ENCODE results near the gene BMP7.

BMP7 gene

DNA sequence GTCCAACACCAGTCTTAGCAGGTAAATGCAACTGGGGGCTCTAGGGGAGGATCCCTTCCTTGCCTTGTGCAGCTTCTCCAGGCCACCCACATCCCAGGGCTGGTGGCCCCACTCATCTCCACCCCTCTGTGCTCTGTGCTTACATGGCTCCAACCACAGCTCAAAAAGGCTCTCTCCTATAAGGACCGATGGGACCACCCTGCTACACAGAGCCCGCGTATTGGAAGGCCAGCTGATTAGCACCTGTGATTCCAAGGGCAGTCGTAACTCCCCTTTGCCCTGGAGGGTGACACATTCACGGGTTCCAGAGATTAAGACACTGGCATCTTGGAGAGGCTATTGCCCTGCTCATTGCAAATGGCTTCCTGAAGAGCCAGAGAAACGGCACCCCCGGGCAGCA is 84.8 kb downstream of the BMP7 start:
- Histone ChIP-seq H3K9me3 (ENCODE audit: insufficient read depth, low read depth, low read length) (no peaks in the 10 kb centered on the region), H3K4me2 (ENCODE audit: low read depth, low read length, poor library complexity, severe bottlenecking) (no peak overlapping the region), H3K9ac (ENCODE audit: low read depth, low read length, poor library complexity, severe bottlenecking) (no peak overlapping the region), H4K20me1 (ENCODE audit: insufficient read depth, low read length, poor library complexity, severe bottlenecking) (no peaks in the 10 kb centered on the region), H2AFZ (ENCODE audit: low read length) (no peak overlapping the region), H3F3A (ENCODE audit: low read depth) (no peaks in the 10 kb centered on the region), H3K27me3 (ENCODE audit: insufficient read depth, low read length, poor library complexity, severe bottlenecking) (no peaks in the 10 kb centered on the region), H3K4me3 (ENCODE audit: low read length, poor library complexity, severe bottlenecking) (no peak overlapping the region), H3K4me1 (ENCODE audit: insufficient read depth, low read length, poor library complexity, severe bottlenecking) (no peaks in the 10 kb centered on the region), H3K36me3 (ENCODE audit: insufficient read depth, low read length) (no peaks in the 10 kb centered on the region), H3K9me2 (replicated peaks; ENCODE audit: low read depth, low read length) (no peaks in the 10 kb centered on the region), H3K79me2 (ENCODE audit: insufficient read depth, low read length) (no peaks in the 10 kb centered on the region)
- TF ChIP-seq, protein P1, sequence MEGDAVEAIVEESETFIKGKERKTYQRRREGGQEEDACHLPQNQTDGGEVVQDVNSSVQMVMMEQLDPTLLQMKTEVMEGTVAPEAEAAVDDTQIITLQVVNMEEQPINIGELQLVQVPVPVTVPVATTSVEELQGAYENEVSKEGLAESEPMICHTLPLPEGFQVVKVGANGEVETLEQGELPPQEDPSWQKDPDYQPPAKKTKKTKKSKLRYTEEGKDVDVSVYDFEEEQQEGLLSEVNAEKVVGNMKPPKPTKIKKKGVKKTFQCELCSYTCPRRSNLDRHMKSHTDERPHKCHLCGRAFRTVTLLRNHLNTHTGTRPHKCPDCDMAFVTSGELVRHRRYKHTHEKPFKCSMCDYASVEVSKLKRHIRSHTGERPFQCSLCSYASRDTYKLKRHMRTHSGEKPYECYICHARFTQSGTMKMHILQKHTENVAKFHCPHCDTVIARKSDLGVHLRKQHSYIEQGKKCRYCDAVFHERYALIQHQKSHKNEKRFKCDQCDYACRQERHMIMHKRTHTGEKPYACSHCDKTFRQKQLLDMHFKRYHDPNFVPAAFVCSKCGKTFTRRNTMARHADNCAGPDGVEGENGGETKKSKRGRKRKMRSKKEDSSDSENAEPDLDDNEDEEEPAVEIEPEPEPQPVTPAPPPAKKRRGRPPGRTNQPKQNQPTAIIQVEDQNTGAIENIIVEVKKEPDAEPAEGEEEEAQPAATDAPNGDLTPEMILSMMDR (conservative IDR thresholded peaks at IDR 0.05; ENCODE audit: low read length): no peak
- no peak for TF ChIP-seq EZH2phosphoT487 (IDR thresholded peaks at IDR 0.05; ENCODE audit: borderline replicate concordance)

GRCh38 chr20:57180954-57181353 is 85.5 kb downstream of the BMP7 start:
- Histone ChIP-seq H3F3A (ENCODE audit: low read depth) (no peaks in the 10 kb centered on the region), H3K79me2 (ENCODE audit: insufficient read depth, low read length) (no peaks in the 10 kb centered on the region), H3K4me3 (ENCODE audit: low read length, poor library complexity, severe bottlenecking) (no peak overlapping the region), H3K4me1 (ENCODE audit: insufficient read depth, low read length, poor library complexity, severe bottlenecking) (no peaks in the 10 kb centered on the region), H3K4me2 (ENCODE audit: low read depth, low read length, poor library complexity, severe bottlenecking) (no peak overlapping the region), H3K9me2 (replicated peaks; ENCODE audit: low read depth, low read length) (no peaks in the 10 kb centered on the region), H2AFZ (ENCODE audit: low read length) (no peak overlapping the region), H3K27me3 (ENCODE audit: insufficient read depth, low read length, poor library complexity, severe bottlenecking) (no peaks in the 10 kb centered on the region), H3K36me3 (ENCODE audit: insufficient read depth, low read length) (no peaks in the 10 kb centered on the region), H3K9ac (ENCODE audit: low read depth, low read length, poor library complexity, severe bottlenecking) (no peak overlapping the region), H3K9me3 (ENCODE audit: insufficient read depth, low read depth, low read length) (no peaks in the 10 kb centered on the region), H4K20me1 (ENCODE audit: insufficient read depth, low read length, poor library complexity, severe bottlenecking) (no peaks in the 10 kb centered on the region)
- TF ChIP-seq EZH2phosphoT487 (IDR thresholded peaks at IDR 0.05; ENCODE audit: borderline replicate concordance): no peak

DNA sequence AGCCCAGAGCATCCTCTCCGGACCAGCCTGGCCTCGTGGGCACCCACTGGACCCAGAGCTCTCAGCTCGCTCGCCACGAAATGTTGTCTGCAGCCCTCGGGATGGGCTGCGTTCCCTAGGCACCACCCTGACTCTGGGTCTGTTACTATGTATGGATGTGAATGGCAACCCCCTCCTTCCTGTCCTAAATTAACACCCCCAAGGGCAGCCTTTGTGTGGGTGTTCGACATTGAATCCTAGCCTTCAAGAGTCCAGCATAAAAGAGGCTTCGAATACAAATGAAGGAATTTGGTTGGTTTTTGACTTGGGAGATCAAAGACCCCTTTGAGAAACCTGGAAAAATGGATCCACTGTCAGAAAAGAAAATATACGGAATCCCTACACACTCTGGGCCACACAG is 86.1 kb downstream of the BMP7 start:
- Histone ChIP-seq H3F3A (ENCODE audit: low read depth) (no peaks in the 10 kb centered on the region), H3K4me1 (ENCODE audit: insufficient read depth, low read length, poor library complexity, severe bottlenecking) (no peaks in the 10 kb centered on the region), H3K79me2 (ENCODE audit: insufficient read depth, low read length) (no peaks in the 10 kb centered on the region), H2AFZ (ENCODE audit: low read length) (no peak overlapping the region), H3K27me3 (ENCODE audit: insufficient read depth, low read length, poor library complexity, severe bottlenecking) (no peaks in the 10 kb centered on the region), H3K4me2 (ENCODE audit: low read depth, low read length, poor library complexity, severe bottlenecking) (no peak overlapping the region), H3K36me3 (ENCODE audit: insufficient read depth, low read length) (no peaks in the 10 kb centered on the region), H4K20me1 (ENCODE audit: insufficient read depth, low read length, poor library complexity, severe bottlenecking) (no peaks in the 10 kb centered on the region), H3K9ac (ENCODE audit: low read depth, low read length, poor library complexity, severe bottlenecking) (no peak overlapping the region), H3K9me3 (ENCODE audit: insufficient read depth, low read depth, low read length) (no peaks in the 10 kb centered on the region), H3K4me3 (ENCODE audit: low read length, poor library complexity, severe bottlenecking) (no peak overlapping the region), H3K9me2 (replicated peaks; ENCODE audit: low read depth, low read length) (no peaks in the 10 kb centered on the region)
- TF ChIP-seq, protein P1 (conservative IDR thresholded peaks at IDR 0.05; ENCODE audit: low read length): no peak
- no peak for TF ChIP-seq EZH2phosphoT487 (IDR thresholded peaks at IDR 0.05; ENCODE audit: borderline replicate concordance)

DNA sequence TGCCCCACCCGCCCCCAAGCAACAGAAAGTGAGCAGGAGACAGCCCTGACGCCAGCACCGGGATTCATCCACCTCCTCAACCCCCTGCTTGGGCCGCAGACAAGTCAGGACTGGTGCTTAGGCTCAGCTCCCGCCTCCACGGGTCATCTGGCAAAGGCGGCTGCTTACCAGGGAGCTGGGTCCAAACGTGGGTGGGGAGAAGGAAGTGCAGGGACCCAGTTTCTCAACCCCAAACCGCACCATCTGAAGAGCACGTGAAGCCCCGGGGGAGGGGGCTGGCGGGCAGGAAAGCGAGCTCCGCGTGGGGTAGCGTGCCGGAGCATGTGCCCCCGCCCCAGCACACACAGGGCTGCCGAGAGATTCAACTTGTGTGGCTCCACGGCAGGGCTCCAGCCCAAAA is 87.2 kb downstream of the BMP7 start:
- Histone ChIP-seq H2AFZ (ENCODE audit: low read length) (no peak overlapping the region), H4K20me1 (ENCODE audit: insufficient read depth, low read length, poor library complexity, severe bottlenecking) (no peaks in the 10 kb centered on the region), H3K4me1 (ENCODE audit: insufficient read depth, low read length, poor library complexity, severe bottlenecking) (no peaks in the 10 kb centered on the region), H3K9me3 (ENCODE audit: insufficient read depth, low read depth, low read length) (no peaks in the 10 kb centered on the region), H3K4me3 (ENCODE audit: low read length, poor library complexity, severe bottlenecking) (no peak overlapping the region), H3F3A (ENCODE audit: low read depth) (no peaks in the 10 kb centered on the region), H3K79me2 (ENCODE audit: insufficient read depth, low read length) (no peaks in the 10 kb centered on the region), H3K9me2 (replicated peaks; ENCODE audit: low read depth, low read length) (no peaks in the 10 kb centered on the region), H3K27me3 (ENCODE audit: insufficient read depth, low read length, poor library complexity, severe bottlenecking) (no peaks in the 10 kb centered on the region), H3K9ac (ENCODE audit: low read depth, low read length, poor library complexity, severe bottlenecking) (no peak overlapping the region), H3K36me3 (ENCODE audit: insufficient read depth, low read length) (no peaks in the 10 kb centered on the region), H3K4me2 (ENCODE audit: low read depth, low read length, poor library complexity, severe bottlenecking) (no peak overlapping the region)
- TF ChIP-seq EZH2phosphoT487 (IDR thresholded peaks at IDR 0.05; ENCODE audit: borderline replicate concordance): no peak
- TF ChIP-seq, protein P1 (conservative IDR thresholded peaks at IDR 0.05; ENCODE audit: low read length): no peak
